Activated naive CD4-positive, alpha-beta T cell (primary cell): ENCODE measurements around the gene PAPLN.

Experiments used
- DNase-seq, 4 experiments: peaks; one replicate each; lab custom pipeline; 2025; lab: John Stamatoyannopoulos, UW

The PAPLN gene

GRCh38 chr14:73230051-73230450 is 7.3 kb upstream of the PAPLN start:
- no peak for DNase-seq

GRCh38 chr14:73231981-73232851 is 5.1 kb upstream of the PAPLN start:
- no peak for DNase-seq

GRCh38 chr14:73232984-73233383 is 4.3 kb upstream of the PAPLN start:
- DNase-seq: no peak

GRCh38 chr14:73233564-73233963 is 3.7 kb upstream of the PAPLN start:
- no peak for DNase-seq

GRCh38 chr14:73234029-73234428 is 3.3 kb upstream of the PAPLN start:
- no peak for DNase-seq

GRCh38 chr14:73234586-73235394 is 2.5 kb upstream of the PAPLN start:
- no peak for DNase-seq

GRCh38 chr14:73235531-73236155 is 1.7 kb upstream of the PAPLN start:
- DNase-seq: no peak

GRCh38 chr14:73236157-73236556 is 1.1 kb upstream of the PAPLN start:
- DNase-seq: no peak

GRCh38 chr14:73236752-73237218 is 521 bp upstream of the PAPLN start:
- DNase-seq: no peak

- DNase-seq: no peak
These were observed 599 bp downstream of the PAPLN start for GRCh38 chr14:73237786-73238423.

GRCh38 chr14:73238424-73238852 is 1.1 kb downstream of the PAPLN start:
- DNase-seq: no peak

GRCh38 chr14:73238941-73239340 is 1.6 kb downstream of the PAPLN start:
- no peak for DNase-seq

- DNase-seq: no peak
These were observed 2.3 kb downstream of the PAPLN start for GRCh38 chr14:73239393-73240241.

GRCh38 chr14:73240816-73241480 is 3.6 kb downstream of the PAPLN start:
- DNase-seq: no peak

- no peak for DNase-seq
These were observed 4.3 kb downstream of the PAPLN start for GRCh38 chr14:73241481-73242165.

- no peak for DNase-seq
These were observed 5.1 kb downstream of the PAPLN start for GRCh38 chr14:73242357-73242901.

GRCh38 chr14:73243341-73243740 is 6.0 kb downstream of the PAPLN start:
- no peak for DNase-seq

GRCh38 chr14:73243748-73244147 is 6.4 kb downstream of the PAPLN start:
- no peak for DNase-seq

GRCh38 chr14:73244541-73245290 is 7.4 kb downstream of the PAPLN start:
- DNase-seq: no peak
